Right lung (tissue), 5 donors: ENCODE measurements around the gene FNDC3B. TPM values are rescaled to one million over a fixed set of nuclear protein-coding genes. Genes with fewer than 3 reads are reported as not detected.

Source experiments
- DNase-seq, 2 donors: peaks; one replicate each; pipeline ENCODE4 v3.0.0-alpha.2; 2013
- polyA plus RNA-seq, 5 donors: library from polyadenylated mRNA; unstranded; fragments of 120-200 nt; gene quantifications; one replicate each; pipeline versions ENCODE4 v1.2.1 to v1.2.3, GENCODE V29; 2013; ENCODE audit warnings: inconsistent platforms in 1 of 5, low replicate concordance in 1 of 5; ENCODE audit not compliant: insufficient read length in 5 of 5, insufficient read depth in 1 of 5

The FNDC3B gene
- polyA plus RNA-seq, 5 donors = 27.6 to 52.1 (median 40.2) TPM

DNA sequence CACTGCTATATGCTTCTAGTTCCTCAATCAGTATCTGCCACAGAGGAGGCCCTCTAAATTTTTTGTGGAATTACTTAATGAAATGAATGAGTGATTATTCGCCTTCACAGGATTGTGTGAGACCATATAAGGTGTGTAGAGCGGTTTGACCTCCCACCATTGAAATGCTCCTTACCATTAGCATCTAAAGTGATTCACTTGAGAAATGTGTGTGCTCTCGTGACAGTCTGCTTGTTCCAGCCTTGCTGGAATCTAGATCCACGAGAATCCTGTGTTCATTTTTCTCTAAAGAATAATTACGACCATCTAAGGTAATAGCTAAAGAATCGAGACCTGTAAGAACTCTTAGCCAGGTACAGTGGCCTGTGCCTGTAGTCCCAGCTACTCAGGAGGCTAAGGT, 126.9 kb downstream of the FNDC3B start:
- DNase-seq = no peak

- DNase-seq = no peak
These were observed 127.5 kb downstream of the FNDC3B start for GRCh38 chr3:172166890-172167289.

DNA sequence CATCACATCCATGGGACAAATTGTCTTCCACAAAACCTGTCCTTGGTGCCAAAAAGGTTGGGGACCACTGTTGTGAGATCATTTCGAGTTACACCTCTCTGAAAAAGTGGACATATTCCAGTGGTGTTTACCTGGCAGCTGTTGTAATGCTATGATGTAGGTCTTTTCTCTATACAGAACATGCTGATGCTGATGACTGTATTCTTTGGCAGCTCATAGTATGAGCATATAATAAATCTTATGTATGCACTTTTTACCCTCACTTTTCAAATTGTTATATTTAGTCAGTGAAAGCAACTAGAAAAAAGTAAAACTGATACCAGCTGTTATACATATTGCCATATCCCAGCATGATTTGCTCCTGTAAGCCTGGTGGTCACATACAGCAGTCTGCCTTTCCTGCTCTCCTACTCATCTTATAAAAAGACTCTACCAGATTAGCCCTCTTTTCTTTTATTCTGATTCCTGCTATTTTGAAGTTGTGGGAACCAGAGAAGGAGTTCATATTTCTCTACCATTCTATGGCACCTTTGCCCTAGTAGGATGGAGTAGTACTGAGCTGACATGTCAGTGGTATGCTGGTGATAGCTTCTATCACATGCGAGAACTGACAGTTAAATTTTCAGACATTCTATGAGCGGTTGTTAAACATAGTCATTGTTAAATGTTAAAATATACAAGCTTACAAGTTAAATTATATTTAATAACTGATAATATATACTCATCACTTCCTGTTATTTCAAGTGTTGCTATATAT, 128.7 kb downstream of the FNDC3B start:
- DNase-seq = no peak

GRCh38 chr3:172170073-172170709, 130.8 kb downstream of the FNDC3B start:
- DNase-seq = no peak

- no peak for DNase-seq
These were observed 131.5 kb downstream of the FNDC3B start for GRCh38 chr3:172170841-172171240.

- DNase-seq = no peak
These were observed 132.2 kb downstream of the FNDC3B start for GRCh38 chr3:172171396-172172075.

GRCh38 chr3:172173316-172174254, 134.2 kb downstream of the FNDC3B start:
- DNase-seq = no peak

DNA sequence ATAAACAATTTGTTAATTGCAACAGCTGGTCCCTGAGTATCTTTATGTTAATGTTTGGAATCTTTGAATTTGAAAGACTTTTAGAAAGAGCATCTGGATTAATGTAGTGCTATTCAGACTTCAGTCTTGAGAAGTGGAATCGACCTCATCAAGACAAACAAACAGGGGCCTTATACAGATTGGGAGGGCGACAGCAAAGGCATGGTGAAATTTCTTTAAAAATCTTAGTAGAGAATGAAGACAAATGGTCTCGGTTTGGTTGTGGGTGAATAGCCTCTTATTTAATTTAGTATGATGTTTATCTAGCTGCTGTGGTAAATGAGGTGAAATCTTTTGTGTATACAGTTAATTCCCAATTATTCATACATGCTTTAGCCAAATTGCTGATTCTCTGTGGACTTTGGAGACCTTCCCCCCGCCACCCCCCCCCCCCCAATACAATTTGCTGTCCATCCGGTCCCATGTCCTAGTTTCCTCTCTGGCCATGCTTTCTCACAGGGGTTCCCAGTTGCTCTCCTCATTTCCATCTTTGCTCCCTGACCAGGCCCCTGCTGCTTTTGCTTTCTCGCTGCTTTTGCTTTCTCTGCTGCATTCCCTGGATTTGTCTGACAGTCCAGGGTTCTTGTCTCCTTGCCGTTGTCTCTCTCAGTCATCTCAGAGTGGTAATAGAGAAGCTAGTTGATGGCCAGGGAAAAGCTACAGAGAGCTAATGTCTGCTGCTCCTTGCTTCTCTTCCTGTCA, 135.3 kb downstream of the FNDC3B start:
- peak; percentile 65 to 71 for DNase-seq

GRCh38 chr3:172175254-172175599, 135.8 kb downstream of the FNDC3B start:
- no peak for DNase-seq

- DNase-seq = no peak
These were observed 136.8 kb downstream of the FNDC3B start for GRCh38 chr3:172176061-172176770.

DNA sequence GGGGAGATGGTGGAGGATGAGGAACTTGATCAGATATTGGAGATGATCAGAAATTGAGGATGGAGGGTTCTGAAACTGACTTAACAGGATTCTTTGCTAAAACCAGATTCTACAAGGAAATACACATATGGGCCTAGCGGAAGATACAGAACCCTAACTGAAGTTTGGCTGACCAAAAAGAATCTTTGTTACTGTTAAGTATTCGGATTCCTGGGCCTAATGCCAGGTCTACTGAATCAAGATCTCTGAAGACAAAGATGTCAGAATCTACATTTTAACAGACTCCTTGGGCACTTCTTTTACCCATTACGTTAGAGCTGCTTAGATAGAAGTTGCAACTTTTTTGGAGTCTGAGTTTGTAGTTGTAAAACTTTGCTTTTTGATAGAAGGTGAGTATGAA, 137.7 kb downstream of the FNDC3B start:
- DNase-seq = no peak

- no peak for DNase-seq
These were observed 138.5 kb downstream of the FNDC3B start for GRCh38 chr3:172177803-172178316.

DNA sequence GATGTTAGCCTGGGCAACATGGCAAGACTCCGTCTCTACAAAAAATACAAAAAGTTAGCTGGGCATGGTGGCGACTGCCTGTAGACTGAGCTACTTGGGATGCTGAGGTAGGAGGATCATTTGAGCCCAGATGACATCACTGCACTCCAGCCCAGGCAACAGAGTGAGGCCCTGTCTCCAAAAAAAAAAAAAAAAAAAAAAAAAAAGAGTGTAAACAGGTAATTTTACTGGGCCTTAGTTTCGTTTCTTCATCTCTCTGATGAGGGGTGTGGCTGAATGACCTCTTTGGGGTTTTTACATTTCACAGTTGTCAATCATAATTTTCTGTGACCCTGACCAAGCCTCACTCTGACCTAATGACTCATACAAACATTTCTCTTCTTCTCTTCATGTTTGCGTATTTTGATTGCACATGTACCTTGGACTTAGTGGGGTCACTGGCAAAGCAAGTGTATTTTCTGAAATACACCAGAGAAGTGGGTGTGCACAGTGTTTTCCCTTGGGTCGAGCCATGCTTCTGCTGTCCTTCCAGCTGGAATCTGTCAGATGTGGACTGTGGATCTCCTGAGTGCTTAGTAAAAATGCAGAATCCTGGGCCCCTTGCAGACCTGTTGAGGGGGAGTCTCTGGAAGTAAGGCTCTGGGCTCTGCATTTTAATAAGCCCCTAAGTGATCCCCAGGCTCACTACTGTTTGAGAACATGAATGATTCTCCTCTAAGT, 140.5 kb downstream of the FNDC3B start:
- DNase-seq = no peak

DNA sequence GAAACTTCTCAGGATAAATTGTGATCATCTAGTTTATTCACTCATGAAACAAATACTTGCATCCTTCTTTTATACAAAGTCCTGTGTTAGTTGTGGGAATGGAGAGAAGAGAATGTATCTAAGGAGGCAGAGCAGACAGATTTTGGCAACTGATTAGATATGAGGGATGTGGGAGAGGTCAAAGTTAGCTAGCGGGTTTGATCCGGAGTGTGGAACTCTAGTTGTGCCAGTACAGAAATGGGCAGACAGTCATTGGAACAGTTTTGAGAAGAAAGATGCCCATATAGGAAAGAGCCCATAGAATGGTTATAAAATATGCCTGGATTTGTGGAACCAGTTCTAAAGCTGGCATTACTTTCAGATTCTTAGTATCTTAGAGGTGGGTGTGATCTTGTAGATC, 141.1 kb downstream of the FNDC3B start:
- no peak for DNase-seq

GRCh38 chr3:172181932-172182586, 142.7 kb downstream of the FNDC3B start:
- DNase-seq = no peak

- DNase-seq = no peak
These were observed 143.4 kb downstream of the FNDC3B start for GRCh38 chr3:172182797-172183196.

GRCh38 chr3:172184106-172184822, 144.9 kb downstream of the FNDC3B start:
- no peak for DNase-seq

GRCh38 chr3:172185907-172186306, 146.5 kb downstream of the FNDC3B start:
- DNase-seq = no peak
